SU-DHL-6 (cell line): ENCODE results near the gene SLC35F1.
"Not testable (repeated sequence)": the region's sequence is repeated elsewhere in the genome, so short reads cannot be mapped to it uniquely, and the experiment has no call there.

Experiments
- H2AFZ ChIP-seq: fragments of 200-600 bp; sonication (generic); 2 replicates; pipeline ENCODE4 v1.6.1; 2014; ENCODE audit warnings: low read depth, mild to moderate bottlenecking, moderate library complexity, mixed read lengths, antibody characterized with exemption, low read length; ENCODE audit not compliant: severe bottlenecking
- H3F3A ChIP-seq: fragments of 200-600 bp; shearing (Covaris generic); 2 replicates; pipeline ENCODE4 v1.6.0; 2016; ENCODE audit warnings: antibody characterized with exemption, mild to moderate bottlenecking; ENCODE audit not compliant: insufficient read depth
- H3K27ac ChIP-seq: fragments of 200-600 bp; sonication (generic); 2 replicates; pipeline ENCODE4 v1.5.1; 2016; ENCODE audit warnings: low read depth, mild to moderate bottlenecking, low read length, moderate library complexity, mixed read lengths
- H3K27me3 ChIP-seq: fragments of 200-600 bp; sonication (generic), shearing (Covaris generic); 2 replicates; pipeline ENCODE4 v1.6.0; 2014; ENCODE audit warnings: mild to moderate bottlenecking, low read length
- H3K36me3 ChIP-seq: fragments of 200-600 bp; sonication (generic); 2 replicates; pipeline ENCODE4 v1.6.1; 2014; ENCODE audit warnings: mild to moderate bottlenecking, low read length, mixed read lengths
- H3K4me2 ChIP-seq: fragments of 300-600, 200-600 bp; shearing (Covaris generic), sonication (generic); 2 replicates; pipeline ENCODE4 v1.6.0; 2014; ENCODE audit warnings: low read length, low read depth, mild to moderate bottlenecking; ENCODE audit not compliant: poor library complexity, severe bottlenecking
- H3K4me3 ChIP-seq: fragments of 200-600 bp; sonication (generic); 2 replicates; pipeline ENCODE4 v1.5.1; 2014; ENCODE audit warnings: antibody characterized with exemption, low read length, mild to moderate bottlenecking, mixed read lengths; ENCODE audit not compliant: insufficient read depth, poor library complexity, severe bottlenecking
- H3K79me2 ChIP-seq: fragments of 200-600 bp; sonication (generic); 2 replicates; pipeline ENCODE4 v1.6.1; 2014; ENCODE audit warnings: mild to moderate bottlenecking, low read length, moderate library complexity; ENCODE audit not compliant: insufficient read depth
- H3K9ac ChIP-seq: fragments of 200-600 bp; sonication (generic); 2 replicates; pipeline ENCODE4 v1.7.0; 2014; ENCODE audit warnings: mild to moderate bottlenecking, low read length
- H3K9me2 ChIP-seq: fragments of 200-600 bp; sonication (generic); replicated peaks from 2 replicates; pipeline ENCODE4 v1.6.1; 2014; ENCODE audit warnings: low read length; ENCODE audit not compliant: insufficient read depth
- H3K9me3 ChIP-seq: fragments of 200-600 bp; sonication (generic); 2 replicates; pipeline ENCODE4 v1.6.1; 2014; ENCODE audit warnings: low read length, mixed read lengths; ENCODE audit not compliant: insufficient read depth
- H4K20me1 ChIP-seq: fragments of 200-600 bp; sonication (generic); 2 replicates; pipeline ENCODE4 v1.6.1; 2014; ENCODE audit warnings: low read depth, mild to moderate bottlenecking, antibody characterized with exemption, low read length, moderate library complexity, mixed read lengths
- EZH2phosphoT487 ChIP-seq: fragments of 200-600 bp; sonication (generic), shearing (Covaris generic); conservative IDR thresholded peaks from 2 replicates; pipeline ENCODE4 v1.6.1; 2018; ENCODE audit warnings: mild to moderate bottlenecking, antibody characterized with exemption, low read length, moderate library complexity, mixed read lengths
- TF ChIP-seq, protein P1 (sequence below): fragments of 200-600 bp; sonication (generic); IDR thresholded peaks from one replicate; pipeline ENCODE4 v1.5.1; 2017; ENCODE audit warnings: antibody characterized with exemption, mild to moderate bottlenecking, low read length, moderate library complexity; ENCODE audit not compliant: insufficient read depth, poor library complexity, severe bottlenecking

Gene SLC35F1

DNA sequence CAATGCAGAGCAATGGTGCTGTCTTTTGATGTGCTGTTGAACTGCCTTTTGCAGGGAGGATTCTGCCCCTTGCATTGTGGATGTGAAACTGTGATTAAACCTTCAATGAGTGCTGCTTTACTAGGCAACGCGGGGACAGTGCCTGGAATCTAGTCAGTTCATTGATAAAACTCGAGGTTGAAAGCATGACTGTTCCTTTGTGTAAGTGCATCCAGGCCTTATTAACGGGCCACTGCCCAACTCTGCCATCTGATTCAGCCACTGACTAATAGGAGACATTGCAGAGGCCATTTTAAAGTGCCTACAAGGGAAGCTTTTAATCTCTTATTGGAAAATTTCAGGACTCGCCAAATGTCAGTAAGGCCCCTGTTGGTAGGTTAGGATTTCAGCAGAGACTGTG lies 49.3 kb downstream of the SLC35F1 start:
- no peaks in the 10 kb centered on the region for H3K9me3 ChIP-seq
- TF ChIP-seq EZH2phosphoT487, result no peak
- H3K36me3 ChIP-seq, result no peaks in the 10 kb centered on the region
- no peak overlapping the region for H3K27ac ChIP-seq
- H3K79me2 ChIP-seq, result no peaks in the 10 kb centered on the region
- no peaks in the 10 kb centered on the region for H4K20me1 ChIP-seq
- H3K9me2 ChIP-seq, result no peaks in the 10 kb centered on the region
- H3F3A ChIP-seq, result no peaks in the 10 kb centered on the region
- no peak overlapping the region for H3K9ac ChIP-seq
- peaks cover 2% of the 10 kb centered on the region for H3K27me3 ChIP-seq
- H3K4me2 ChIP-seq, result no peak overlapping the region
- H2AFZ ChIP-seq, result no peak overlapping the region
- H3K4me3 ChIP-seq, result no peak overlapping the region

DNA sequence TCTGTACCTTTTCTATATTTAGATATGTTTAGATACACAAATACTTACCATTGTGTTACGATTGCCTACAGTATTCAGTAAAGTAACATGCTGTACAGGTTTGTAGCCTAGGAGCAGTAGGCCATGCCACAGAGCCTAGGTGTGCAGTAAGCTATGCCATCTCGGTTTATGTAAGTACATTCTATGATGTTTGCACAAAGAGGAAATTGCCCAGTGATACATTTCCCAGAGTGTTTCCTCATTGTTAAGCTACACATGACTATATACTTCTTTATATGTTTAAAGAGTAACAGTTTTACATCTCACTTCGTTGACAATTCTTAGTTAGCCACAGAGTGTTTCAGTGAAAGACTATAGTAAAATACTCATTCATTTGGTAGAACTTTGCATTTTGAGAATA lies 51.5 kb downstream of the SLC35F1 start:
- H3K4me3 ChIP-seq, result no peak overlapping the region
- no peaks in the 10 kb centered on the region for H3K36me3 ChIP-seq
- H3K27ac ChIP-seq, result no peak overlapping the region
- H2AFZ ChIP-seq, result no peak overlapping the region
- H3K9ac ChIP-seq, result no peak overlapping the region
- H3K9me3 ChIP-seq, result no peaks in the 10 kb centered on the region
- H3K4me2 ChIP-seq, result no peak overlapping the region
- H3F3A ChIP-seq, result no peaks in the 10 kb centered on the region
- H3K9me2 ChIP-seq, result no peaks in the 10 kb centered on the region
- H4K20me1 ChIP-seq, result no peaks in the 10 kb centered on the region
- TF ChIP-seq, protein P1, sequence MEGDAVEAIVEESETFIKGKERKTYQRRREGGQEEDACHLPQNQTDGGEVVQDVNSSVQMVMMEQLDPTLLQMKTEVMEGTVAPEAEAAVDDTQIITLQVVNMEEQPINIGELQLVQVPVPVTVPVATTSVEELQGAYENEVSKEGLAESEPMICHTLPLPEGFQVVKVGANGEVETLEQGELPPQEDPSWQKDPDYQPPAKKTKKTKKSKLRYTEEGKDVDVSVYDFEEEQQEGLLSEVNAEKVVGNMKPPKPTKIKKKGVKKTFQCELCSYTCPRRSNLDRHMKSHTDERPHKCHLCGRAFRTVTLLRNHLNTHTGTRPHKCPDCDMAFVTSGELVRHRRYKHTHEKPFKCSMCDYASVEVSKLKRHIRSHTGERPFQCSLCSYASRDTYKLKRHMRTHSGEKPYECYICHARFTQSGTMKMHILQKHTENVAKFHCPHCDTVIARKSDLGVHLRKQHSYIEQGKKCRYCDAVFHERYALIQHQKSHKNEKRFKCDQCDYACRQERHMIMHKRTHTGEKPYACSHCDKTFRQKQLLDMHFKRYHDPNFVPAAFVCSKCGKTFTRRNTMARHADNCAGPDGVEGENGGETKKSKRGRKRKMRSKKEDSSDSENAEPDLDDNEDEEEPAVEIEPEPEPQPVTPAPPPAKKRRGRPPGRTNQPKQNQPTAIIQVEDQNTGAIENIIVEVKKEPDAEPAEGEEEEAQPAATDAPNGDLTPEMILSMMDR, result no peak
- TF ChIP-seq EZH2phosphoT487, result no peak
- peaks cover under 1% of the 10 kb centered on the region for H3K27me3 ChIP-seq
- no peaks in the 10 kb centered on the region for H3K79me2 ChIP-seq

DNA sequence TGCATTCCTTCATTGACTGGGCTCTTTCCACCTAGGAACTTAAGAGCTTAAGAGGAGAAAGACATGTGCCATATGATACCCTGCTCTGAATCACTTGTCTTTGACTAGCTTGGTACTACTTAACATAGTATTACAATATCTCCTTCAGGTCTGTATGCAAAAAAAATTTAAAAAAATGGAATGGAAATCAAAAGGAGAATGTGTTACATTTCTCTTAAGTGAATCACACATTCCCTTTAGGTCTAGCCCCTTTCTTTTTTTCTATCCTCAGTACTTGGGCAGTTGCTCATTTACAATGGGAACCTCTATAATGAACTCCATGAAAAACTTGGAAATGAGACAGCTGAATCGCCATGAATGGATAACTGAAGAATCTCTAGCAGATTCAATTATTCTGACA lies 53.8 kb downstream of the SLC35F1 start:
- H3K4me3 ChIP-seq, result no peak overlapping the region
- H2AFZ ChIP-seq, result no peak overlapping the region
- H3K9me3 ChIP-seq, result 0 out of 2 replicates have a peak, but pooled peaks cover 3% of the 10 kb centered on the region
- H3K4me2 ChIP-seq, result no peak overlapping the region
- no peak overlapping the region for H3K27ac ChIP-seq
- H4K20me1 ChIP-seq, result no peaks in the 10 kb centered on the region
- H3K79me2 ChIP-seq, result no peaks in the 10 kb centered on the region
- H3K9me2 ChIP-seq, result no peaks in the 10 kb centered on the region
- no peaks in the 10 kb centered on the region for H3K36me3 ChIP-seq
- TF ChIP-seq, protein P1, result no peak
- TF ChIP-seq EZH2phosphoT487, result no peak
- no peaks in the 10 kb centered on the region; the same call in 1 of the 2 replicates for H3K27me3 ChIP-seq
- H3F3A ChIP-seq, result no peaks in the 10 kb centered on the region
- H3K9ac ChIP-seq, result no peak overlapping the region

DNA sequence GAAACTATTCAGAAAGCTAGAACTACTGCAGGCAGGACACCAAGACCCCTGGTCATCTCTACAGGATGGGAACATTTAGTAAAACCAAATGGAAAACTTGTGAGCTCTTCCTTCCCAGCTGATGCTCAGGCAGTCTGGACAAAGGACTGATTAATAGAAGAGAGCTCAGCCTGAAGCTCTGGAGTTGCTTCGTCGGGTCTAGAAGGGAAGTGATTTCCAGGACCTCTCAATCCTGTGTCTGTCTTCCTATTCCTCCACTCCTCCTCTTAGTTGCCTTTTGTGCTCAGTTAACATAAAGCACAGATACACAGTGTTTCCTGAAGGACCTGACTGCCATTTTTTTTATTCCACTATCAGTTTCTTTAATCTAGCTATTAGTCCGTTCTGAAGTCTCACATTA lies 54.2 kb downstream of the SLC35F1 start:
- H3K27me3 ChIP-seq, result no peaks in the 10 kb centered on the region; the same call in 1 of the 2 replicates
- no peak overlapping the region for H3K27ac ChIP-seq
- no peaks in the 10 kb centered on the region for H3K36me3 ChIP-seq
- H2AFZ ChIP-seq, result no peak overlapping the region
- no peaks in the 10 kb centered on the region for H4K20me1 ChIP-seq
- H3K4me3 ChIP-seq, result no peak overlapping the region
- TF ChIP-seq, protein P1, result no peak
- TF ChIP-seq EZH2phosphoT487, result no peak
- H3K9me2 ChIP-seq, result no peaks in the 10 kb centered on the region
- no peaks in the 10 kb centered on the region for H3F3A ChIP-seq
- H3K79me2 ChIP-seq, result no peaks in the 10 kb centered on the region
- H3K9me3 ChIP-seq, result 0 out of 2 replicates have a peak, but pooled peaks cover 3% of the 10 kb centered on the region
- no peak overlapping the region for H3K4me2 ChIP-seq
- no peak overlapping the region for H3K9ac ChIP-seq

DNA sequence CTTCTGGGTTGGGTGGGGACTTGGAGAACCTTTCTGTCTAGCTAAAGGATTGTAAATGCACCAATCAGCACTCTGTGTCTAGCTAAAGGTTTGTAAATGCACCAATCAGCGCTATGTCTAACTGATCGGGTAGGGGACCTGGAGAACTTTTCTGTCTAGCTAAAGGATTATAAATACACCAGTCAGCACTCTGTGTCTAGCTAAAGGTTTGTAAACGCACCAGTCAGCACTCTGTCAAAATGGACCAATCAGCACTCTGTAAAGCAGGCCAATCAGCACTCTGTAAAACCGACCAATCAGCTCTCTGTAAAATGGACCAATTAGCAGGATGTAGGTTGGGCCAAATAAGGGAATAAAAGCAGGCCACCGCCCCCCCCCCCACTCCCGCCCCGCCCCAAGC lies 58.7 kb downstream of the SLC35F1 start:
- not testable (repeated sequence) for H3K79me2 ChIP-seq, H4K20me1 ChIP-seq, H3K4me2 ChIP-seq, H3K9ac ChIP-seq, H3K9me2 ChIP-seq, H3K9me3 ChIP-seq, H3K27ac ChIP-seq, H3F3A ChIP-seq, H2AFZ ChIP-seq, H3K27me3 ChIP-seq, H3K4me3 ChIP-seq, H3K36me3 ChIP-seq
